ENCODE results near the gene L3HYPDH. TPM values are rescaled to one million over a fixed set of nuclear protein-coding genes. Genes with fewer than 3 reads are reported as not detected.
A peak's percentile ranks its signal among the peaks of the same experiment; 100 is the strongest.

The L3HYPDH gene
- 10 to 100 TPM; 12.3 to 14.6 TPM for total RNA-seq

GRCh38 chr14:59483819-59484638 lies at the start of gene L3HYPDH, which contains the start of gene JKAMP:
L3HYPDH (minus strand) TSS chr14:59484408; CDS start chr14:59484316, 92 bp downstream.
JKAMP (plus strand) TSS chr14:59484517; CDS start chr14:59484590, 73 bp downstream.
- TF ChIP-seq CTCF (IDR thresholded peaks at IDR 0.05): peak; percentile 25
- peaks cover 55% of the 10 kb centered on the region for H3K4me1 Mint-ChIP-seq (ENCODE audit: low read depth)
- DNase-seq: peak; percentile 98
- ChIA-PET POLR2A (interaction anchor here (0.6 to 2.9 kb wide), 9 partner anchors 10 to 765 kb away, joined by 3 to 15 read pairs (median 3); partner anchors contain the start of genes DAAM1 and PPM1A), CTCF (interaction anchor here (0.7 to 2.7 kb wide), 8 partner anchors 14 to 295 kb away, joined by 3 to 11 read pairs (median 3); partner anchors contain the start of gene DAAM1)
- intact Hi-C loops (cut with micrococcal nuclease): no loop called here
- H3K4me3 Mint-ChIP-seq: peak within 1 kb of the TSS; percentile 88
- H3K27ac Mint-ChIP-seq: peak within 1 kb of the TSS; percentile 88
- peak; percentile 96 for ATAC-seq
- H3K36me3 Mint-ChIP-seq (ENCODE audit: low read depth): peaks cover 28% of the 10 kb centered on the region
- no peaks in the 10 kb centered on the region for H3K9me3 Mint-ChIP-seq
- H3K27me3 Mint-ChIP-seq: no peaks in the 10 kb centered on the region

GRCh38 chr14:59532419-59532818 lies 48.2 kb upstream of the L3HYPDH start:
- peaks cover 2% of the 10 kb centered on the region for H3K4me1 Mint-ChIP-seq (ENCODE audit: low read depth)

GRCh38 chr14:59530349-59530748 lies 46.1 kb upstream of the L3HYPDH start:
- H3K36me3 Mint-ChIP-seq (ENCODE audit: low read depth): no peaks in the 10 kb centered on the region
- ChIA-PET CTCF (interaction anchor here (0.6 kb wide), 1 partner anchor 720 kb away, joined by 3 read pairs; no protein-coding TSS in a partner anchor), POLR2A (no interaction called here)
- no peak overlapping the region for H3K27ac Mint-ChIP-seq
- no peak for DNase-seq
- no peak for TF ChIP-seq CTCF (IDR thresholded peaks at IDR 0.05)
- intact Hi-C loops (cut with micrococcal nuclease): no loop called here
- H3K4me3 Mint-ChIP-seq: no peak overlapping the region
- no peaks in the 10 kb centered on the region for H3K9me3 Mint-ChIP-seq
- peaks cover 9% of the 10 kb centered on the region for H3K27me3 Mint-ChIP-seq
- peaks cover 2% of the 10 kb centered on the region for H3K4me1 Mint-ChIP-seq (ENCODE audit: low read depth)
- no peak for ATAC-seq

More at GRCh38 chr14:59532419-59532818, 48.2 kb upstream of the L3HYPDH start:
- Mint-ChIP-seq H3K27me3 (peaks cover 9% of the 10 kb centered on the region), H3K36me3 (ENCODE audit: low read depth) (no peaks in the 10 kb centered on the region), H3K9me3 (no peaks in the 10 kb centered on the region), H3K27ac (no peak overlapping the region), H3K4me3 (no peak overlapping the region)
- intact Hi-C loops (cut with micrococcal nuclease): no loop called here
- DNase-seq (no peak), ATAC-seq (no peak)
- ChIA-PET CTCF (no interaction called here), POLR2A (no interaction called here)
- no peak for TF ChIP-seq CTCF (IDR thresholded peaks at IDR 0.05)

GRCh38 chr14:59529189-59529588 lies 45.0 kb upstream of the L3HYPDH start:
- intact Hi-C loops (cut with micrococcal nuclease): no loop called here
- H3K4me1 Mint-ChIP-seq (ENCODE audit: low read depth): peaks cover 2% of the 10 kb centered on the region
- no peaks in the 10 kb centered on the region for H3K36me3 Mint-ChIP-seq (ENCODE audit: low read depth)
- ATAC-seq: peak; percentile 51
- CTCF ChIA-PET: no interaction called here
- no peak overlapping the region for H3K4me3 Mint-ChIP-seq
- no peak for TF ChIP-seq CTCF (IDR thresholded peaks at IDR 0.05)
- POLR2A ChIA-PET: no interaction called here
- peaks cover 11% of the 10 kb centered on the region for H3K27me3 Mint-ChIP-seq
- no peaks in the 10 kb centered on the region for H3K9me3 Mint-ChIP-seq
- H3K27ac Mint-ChIP-seq: no peak overlapping the region
- DNase-seq: no peak

- peaks cover under 1% of the 10 kb centered on the region for H3K27me3 Mint-ChIP-seq
- H3K27ac Mint-ChIP-seq: no peak overlapping the region
- POLR2A ChIA-PET: no interaction called here
- no peaks in the 10 kb centered on the region for H3K4me1 Mint-ChIP-seq (ENCODE audit: low read depth)
- DNase-seq: no peak
- H3K4me3 Mint-ChIP-seq: no peak overlapping the region
- TF ChIP-seq CTCF (IDR thresholded peaks at IDR 0.05): no peak
- no peaks in the 10 kb centered on the region for H3K36me3 Mint-ChIP-seq (ENCODE audit: low read depth)
- H3K9me3 Mint-ChIP-seq: peaks cover 3% of the 10 kb centered on the region
- no peak for ATAC-seq
- CTCF ChIA-PET: no interaction called here
- intact Hi-C loops (cut with micrococcal nuclease): no loop called here
Measured at GRCh38 chr14:59520224-59520623, 36.0 kb upstream of the L3HYPDH start.

All from activated CD8-positive, alpha-beta T cell treated with anti-CD3 and anti-CD28 coated beads for 36 hours (primary cell).